WERI-Rb-1 (cell line): ENCODE data around the gene HIP1.
"Not testable (repeated sequence)": the region's sequence is repeated elsewhere in the genome, so short reads cannot be mapped to it uniquely, and the experiment has no call there.

Experiments used
- DNase-seq: peaks from one replicate; pipeline ENCODE4 v3.0.0-alpha.2; 2020
- H3K27ac ChIP-seq: fragments of 250-450 bp; sonication (Bioruptor Pico); 2 replicates; pipeline ENCODE4 v1.5.1; 2020; ENCODE audit warnings: mild to moderate bottlenecking, moderate library complexity
- H3K27me3 ChIP-seq: fragments of 250-450 bp; sonication (Bioruptor Pico); 2 replicates; pipeline ENCODE4 v1.5.1; 2021; ENCODE audit warnings: mild to moderate bottlenecking, low read depth, moderate library complexity; ENCODE audit not compliant: insufficient read depth, severe bottlenecking
- H3K36me3 ChIP-seq: fragments of 250-450 bp; sonication (Bioruptor Pico); 2 replicates; pipeline ENCODE4 v1.5.1; 2020; ENCODE audit warnings: mild to moderate bottlenecking, moderate library complexity
- H3K4me3 ChIP-seq: 2 replicates; pipeline ENCODE4 v1.5.1; 2011; ENCODE audit warnings: low read depth, mild to moderate bottlenecking, control low read depth, low read length
- H3K9me3 ChIP-seq: fragments of 250-450 bp; sonication (Bioruptor Pico); 2 replicates; pipeline ENCODE4 v1.5.1; 2021; ENCODE audit warnings: mild to moderate bottlenecking, moderate library complexity; ENCODE audit not compliant: severe bottlenecking
- CTCF ChIP-seq: IDR thresholded peaks from 2 replicates; pipeline ENCODE4 v1.5.1; 2011; ENCODE audit warnings: low read depth, mild to moderate bottlenecking, control low read depth, inconsistent platforms, low read length

Gene HIP1

GRCh38 chr7:75534727-75535307 is 203.9 kb downstream of the HIP1 start:
- no peaks in the 10 kb centered on the region for H3K27me3 ChIP-seq
- H3K4me3 ChIP-seq, result no peak overlapping the region
- peaks cover 22% of the 10 kb centered on the region for H3K36me3 ChIP-seq
- H3K9me3 ChIP-seq, result no peaks in the 10 kb centered on the region
- no peak for TF ChIP-seq CTCF
- DNase-seq, result no peak
- H3K27ac ChIP-seq, result no peak overlapping the region

GRCh38 chr7:75533926-75534325 is 204.8 kb downstream of the HIP1 start:
- no peak for DNase-seq
- Histone ChIP-seq H3K27ac (no peak overlapping the region), H3K36me3 (peaks cover 20% of the 10 kb centered on the region), H3K9me3 (no peaks in the 10 kb centered on the region), H3K4me3 (no peak overlapping the region), H3K27me3 (no peaks in the 10 kb centered on the region)
- no peak for TF ChIP-seq CTCF

GRCh38 chr7:75532639-75533038 is 206.1 kb downstream of the HIP1 start:
- no peak for DNase-seq
- no peaks in the 10 kb centered on the region for H3K27me3 ChIP-seq
- peaks cover 11% of the 10 kb centered on the region; the same call in 1 of the 2 replicates for H3K36me3 ChIP-seq
- no peak overlapping the region for H3K4me3 ChIP-seq
- H3K27ac ChIP-seq, result no peak overlapping the region
- TF ChIP-seq CTCF, result no peak
- H3K9me3 ChIP-seq, result no peaks in the 10 kb centered on the region

- TF ChIP-seq CTCF, result no peak
- H3K36me3 ChIP-seq, result peaks cover 1% of the 10 kb centered on the region; the same call in 1 of the 2 replicates
- peak; percentile 71 for DNase-seq
- no peaks in the 10 kb centered on the region for H3K9me3 ChIP-seq
- H3K27ac ChIP-seq, result no peak overlapping the region
- H3K27me3 ChIP-seq, result no peaks in the 10 kb centered on the region
- no peak overlapping the region for H3K4me3 ChIP-seq
Observed at GRCh38 chr7:75531359-75531821, 207.4 kb downstream of the HIP1 start.

- H3K27me3 ChIP-seq, H3K9me3 ChIP-seq, DNase-seq: not testable (repeated sequence)
- Histone ChIP-seq H3K27ac (peak overlapping the region; percentile 74), H3K36me3 (peaks cover 22% of the 10 kb centered on the region), H3K4me3 (peak overlapping the region; percentile 82)
Observed at GRCh38 chr7:75527224-75527722, 211.5 kb downstream of the HIP1 start.

- peaks cover 27% of the 10 kb centered on the region for H3K36me3 ChIP-seq
- DNase-seq, result not testable (repeated sequence)
Observed at GRCh38 chr7:75521727-75522126, 217.0 kb downstream of the HIP1 start.

GRCh38 chr7:75518842-75519241 is 219.9 kb downstream of the HIP1 start:
- H3K27me3 ChIP-seq, H3K9me3 ChIP-seq, DNase-seq, H3K4me3 ChIP-seq, H3K27ac ChIP-seq: not testable (repeated sequence)
- peaks cover 17% of the 10 kb centered on the region for H3K36me3 ChIP-seq

More at GRCh38 chr7:75521727-75522126, 217.0 kb downstream of the HIP1 start:
- H3K9me3 ChIP-seq, H3K27ac ChIP-seq, H3K4me3 ChIP-seq, H3K27me3 ChIP-seq: not testable (repeated sequence)

- not testable (repeated sequence) for H3K36me3 ChIP-seq, H3K9me3 ChIP-seq, H3K4me3 ChIP-seq, H3K27ac ChIP-seq, DNase-seq, H3K27me3 ChIP-seq
Observed at GRCh38 chr7:75509033-75509432, 229.7 kb downstream of the HIP1 start.

GRCh38 chr7:75492020-75492419 is 246.7 kb downstream of the HIP1 start, which contains the start of gene SPDYE5:
TSS of gene SPDYE5 (plus strand) at chr7:75492320. CDS start at chr7:75494048, 1,728 bp downstream.
- not testable (repeated sequence) for H3K27me3 ChIP-seq, DNase-seq

GRCh38 chr7:75485979-75486643 is 252.6 kb downstream of the HIP1 start, which contains the start of gene POM121C:
TSS of gene POM121C (minus strand) at chr7:75486299. CDS start at chr7:75441496, 44,803 bp downstream.
- Histone ChIP-seq H3K27ac (peak within 1 kb of the TSS; percentile 75), H3K4me3 (peak within 1 kb of the TSS; percentile 79)
- not testable (repeated sequence) for H3K27me3 ChIP-seq, H3K9me3 ChIP-seq, H3K36me3 ChIP-seq
- DNase-seq, result peak; percentile 93

More at GRCh38 chr7:75492020-75492419, 246.7 kb downstream of the HIP1 start, which contains the start of gene SPDYE5:
- not testable (repeated sequence) for H3K4me3 ChIP-seq, H3K27ac ChIP-seq, H3K36me3 ChIP-seq, H3K9me3 ChIP-seq
